Neural cell (in vitro differentiated cells): ENCODE measurements around the gene GALNT16.

Experiments used
- CTCF ChIP-seq: fragments of 450-650 bp; IDR thresholded peaks from 2 replicates; pipeline ENCODE4 v1.5.1; 2014; ENCODE audit warnings: antibody characterized with exemption, mild to moderate bottlenecking, moderate library complexity; ENCODE audit not compliant: poor library complexity, severe bottlenecking
- EP300 ChIP-seq: fragments of 450-650 bp; conservative IDR thresholded peaks from 2 replicates; pipeline ENCODE4 v1.6.1; 2014; ENCODE audit warnings: antibody characterized with exemption, mild to moderate bottlenecking, moderate library complexity; ENCODE audit not compliant: poor library complexity, severe bottlenecking
- EZH2 ChIP-seq: fragments of 200-600, 300-800 bp; shearing (Covaris generic), sonication (generic); IDR thresholded peaks from 2 replicates; pipeline ENCODE4 v1.6.1; 2014; ENCODE audit warnings: antibody characterized with exemption, low read length, borderline replicate concordance, mild to moderate bottlenecking; ENCODE audit not compliant: insufficient read depth, poor library complexity, severe bottlenecking
- POLR2AphosphoS5 ChIP-seq: IDR thresholded peaks from 2 replicates; pipeline ENCODE4 v1.6.1; 2012
- SMC3 ChIP-seq: fragments of 450-650 bp; conservative IDR thresholded peaks from 2 replicates; pipeline ENCODE4 v1.6.1; 2014; ENCODE audit warnings: antibody characterized with exemption, mild to moderate bottlenecking, moderate library complexity; ENCODE audit not compliant: poor library complexity
- TAF1 ChIP-seq: IDR thresholded peaks from 2 replicates; pipeline ENCODE4 v1.6.1; 2012; ENCODE audit warnings: low read depth
- TF ChIP-seq, protein P1 (sequence below): IDR thresholded peaks from 2 replicates; pipeline ENCODE4 v1.6.1; 2012; ENCODE audit warnings: borderline replicate concordance

DNA sequence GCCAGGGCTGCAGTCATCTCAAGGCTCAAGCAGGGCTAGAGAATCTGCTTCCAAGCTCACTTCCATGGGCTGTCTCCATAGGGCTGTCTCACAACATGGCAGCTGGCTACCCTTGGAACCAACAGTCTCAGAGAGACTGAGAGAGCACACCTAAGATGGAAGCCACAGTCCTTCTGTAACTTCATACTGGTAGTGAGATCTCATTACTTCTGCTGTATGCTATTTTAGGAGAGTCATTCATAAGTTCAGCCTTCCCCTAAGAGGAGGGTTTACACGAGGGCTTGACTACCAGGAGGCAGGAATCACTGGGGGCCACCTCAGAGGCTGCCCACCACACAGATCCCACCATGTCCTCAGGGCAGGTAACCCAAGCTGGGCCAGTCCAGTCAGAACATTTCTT lies 108.4 kb downstream of the GALNT16 start:
- no peak for TF ChIP-seq CTCF
- no peak for TF ChIP-seq EZH2
- no peak for TF ChIP-seq POLR2AphosphoS5
- TF ChIP-seq, protein P1, sequence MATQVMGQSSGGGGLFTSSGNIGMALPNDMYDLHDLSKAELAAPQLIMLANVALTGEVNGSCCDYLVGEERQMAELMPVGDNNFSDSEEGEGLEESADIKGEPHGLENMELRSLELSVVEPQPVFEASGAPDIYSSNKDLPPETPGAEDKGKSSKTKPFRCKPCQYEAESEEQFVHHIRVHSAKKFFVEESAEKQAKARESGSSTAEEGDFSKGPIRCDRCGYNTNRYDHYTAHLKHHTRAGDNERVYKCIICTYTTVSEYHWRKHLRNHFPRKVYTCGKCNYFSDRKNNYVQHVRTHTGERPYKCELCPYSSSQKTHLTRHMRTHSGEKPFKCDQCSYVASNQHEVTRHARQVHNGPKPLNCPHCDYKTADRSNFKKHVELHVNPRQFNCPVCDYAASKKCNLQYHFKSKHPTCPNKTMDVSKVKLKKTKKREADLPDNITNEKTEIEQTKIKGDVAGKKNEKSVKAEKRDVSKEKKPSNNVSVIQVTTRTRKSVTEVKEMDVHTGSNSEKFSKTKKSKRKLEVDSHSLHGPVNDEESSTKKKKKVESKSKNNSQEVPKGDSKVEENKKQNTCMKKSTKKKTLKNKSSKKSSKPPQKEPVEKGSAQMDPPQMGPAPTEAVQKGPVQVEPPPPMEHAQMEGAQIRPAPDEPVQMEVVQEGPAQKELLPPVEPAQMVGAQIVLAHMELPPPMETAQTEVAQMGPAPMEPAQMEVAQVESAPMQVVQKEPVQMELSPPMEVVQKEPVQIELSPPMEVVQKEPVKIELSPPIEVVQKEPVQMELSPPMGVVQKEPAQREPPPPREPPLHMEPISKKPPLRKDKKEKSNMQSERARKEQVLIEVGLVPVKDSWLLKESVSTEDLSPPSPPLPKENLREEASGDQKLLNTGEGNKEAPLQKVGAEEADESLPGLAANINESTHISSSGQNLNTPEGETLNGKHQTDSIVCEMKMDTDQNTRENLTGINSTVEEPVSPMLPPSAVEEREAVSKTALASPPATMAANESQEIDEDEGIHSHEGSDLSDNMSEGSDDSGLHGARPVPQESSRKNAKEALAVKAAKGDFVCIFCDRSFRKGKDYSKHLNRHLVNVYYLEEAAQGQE, result no peak
- no peak for TF ChIP-seq SMC3
- no peak for TF ChIP-seq TAF1
- TF ChIP-seq EP300, result no peak
